Measurements from ENCODE around the gene TSHZ2.
"Not testable (repeated sequence)": the region's sequence is repeated elsewhere in the genome, so short reads cannot be mapped to it uniquely, and the experiment has no call there.

TSHZ2 gene

GRCh38 chr20:52962183-52962582, 10.0 kb upstream of the TSHZ2 start:
- no peak for DNase-seq

- no peak for DNase-seq
Measured at GRCh38 chr20:52963131-52963530, 9.0 kb upstream of the TSHZ2 start.

GRCh38 chr20:52964131-52964530, 8.0 kb upstream of the TSHZ2 start:
- DNase-seq = no peak

GRCh38 chr20:52965380-52965779, 6.8 kb upstream of the TSHZ2 start:
- no peak for DNase-seq

- DNase-seq = no peak
Measured at GRCh38 chr20:52965819-52966218, 6.3 kb upstream of the TSHZ2 start.

- not testable (repeated sequence) for DNase-seq
Measured at GRCh38 chr20:52966543-52966942, 5.6 kb upstream of the TSHZ2 start.

- DNase-seq = no peak
Measured at GRCh38 chr20:52971498-52972189, 514 bp upstream of the TSHZ2 start.

- DNase-seq = peak; percentile 64
Measured at GRCh38 chr20:52972965-52973819, 1.0 kb downstream of the TSHZ2 start.

- peak; percentile 51 for DNase-seq
Measured at GRCh38 chr20:52974179-52974594, 2.0 kb downstream of the TSHZ2 start.

- peak; percentile 48 for DNase-seq
Measured at GRCh38 chr20:52975029-52975732, 3.0 kb downstream of the TSHZ2 start.

- DNase-seq = no peak
Measured at GRCh38 chr20:52975803-52976531, 3.8 kb downstream of the TSHZ2 start.

GRCh38 chr20:52978851-52979250, 6.7 kb downstream of the TSHZ2 start:
- DNase-seq = no peak

GRCh38 chr20:52981051-52981450, 8.9 kb downstream of the TSHZ2 start:
- no peak for DNase-seq

GRCh38 chr20:52983726-52984450, 11.7 kb downstream of the TSHZ2 start:
- peak; percentile 35 for DNase-seq

- DNase-seq = no peak
Measured at GRCh38 chr20:52984451-52984810, 12.3 kb downstream of the TSHZ2 start.

GRCh38 chr20:52985687-52986086, 13.5 kb downstream of the TSHZ2 start:
- DNase-seq = no peak

- DNase-seq = no peak
Measured at GRCh38 chr20:52987295-52987694, 15.1 kb downstream of the TSHZ2 start.

- DNase-seq = no peak
Measured at GRCh38 chr20:52991830-52992229, 19.7 kb downstream of the TSHZ2 start.

GRCh38 chr20:52992632-52993031, 20.5 kb downstream of the TSHZ2 start:
- no peak for DNase-seq

GRCh38 chr20:52993076-52993475, 20.9 kb downstream of the TSHZ2 start:
- no peak for DNase-seq

- no peak for DNase-seq
Measured at GRCh38 chr20:52994184-52994970, 22.2 kb downstream of the TSHZ2 start.

Measured in CD4-positive, alpha-beta T cell treated with Interleukin-6 for 4 hours (primary cell).